ENCODE results near the gene INHBE. TPM values are rescaled to one million over a fixed set of nuclear protein-coding genes. Genes with fewer than 3 reads are reported as not detected.
"Not testable (repeated sequence)": the region's sequence is repeated elsewhere in the genome, so short reads cannot be mapped to it uniquely, and the experiment has no call there.

INHBE gene
- total and polyA plus RNA-seq, 12 donors = 0.01 to 1.2 (median 0.38) TPM; not detected in 5

GRCh38 chr12:57500213-57500612 is 45.1 kb downstream of the INHBE start:
- 96% methylated on average over 11 of the region's 11 CpGs for WGBS, 2 donors
- H3K36me3 ChIP-seq = peaks cover 4 to 100% (median 71%) of the 10 kb centered on the region in 9 donors
- no peaks in the 10 kb centered on the region for H3K9me3 ChIP-seq
- no peak overlapping the region for H3K4me3 ChIP-seq
- TF ChIP-seq CTCF (IDR thresholded peaks at IDR 0.05) = no peak
- DNase-seq = no peak
- intact Hi-C loops (cut with DNase I) = no loop called here
- no peaks in the 10 kb centered on the region for H3K4me1 ChIP-seq
- no peak overlapping the region for H3K27ac ChIP-seq
- no peak for ATAC-seq
- no peaks in the 10 kb centered on the region for H3K27me3 ChIP-seq

- ATAC-seq; H3K27ac ChIP-seq; H3K27me3 ChIP-seq; H3K4me3 ChIP-seq; H3K4me1 ChIP-seq; DNase-seq; H3K9me3 ChIP-seq; intact Hi-C loops (cut with DNase I): not testable (repeated sequence)
- WGBS, 2 donors = 97 to 98% methylated on average over 21 to 22 of the region's 22 CpGs
- H3K36me3 ChIP-seq = peaks cover 6 to 93% (median 72%) of the 10 kb centered on the region in 9 donors
Observed at GRCh38 chr12:57502311-57502969, 47.3 kb downstream of the INHBE start.

GRCh38 chr12:57506541-57506940 is 51.4 kb downstream of the INHBE start:
- H3K4me1 ChIP-seq; intact Hi-C loops (cut with DNase I); ATAC-seq; H3K4me3 ChIP-seq; H3K9me3 ChIP-seq; DNase-seq; H3K27me3 ChIP-seq; H3K27ac ChIP-seq: not testable (repeated sequence)
- peaks cover 0 to 85% (median 45%) of the 10 kb centered on the region in 9 donors for H3K36me3 ChIP-seq
- WGBS, 2 donors = 92 to 99% methylated on average over 4 of the region's 4 CpGs

Other genes starting within 250 kb of the INHBE start
- 1 to 10 TPM in 7 of 10 donors, under 1 TPM in 3; 0.18 to 6.2 (median 2.3) TPM for gene NXPH4, start 238.5 kb upstream of the INHBE start, total RNA-seq
- 1 to 10 TPM in 1 of 2 donors, under 1 TPM in 1; 0.66 to 1.8 TPM for gene NXPH4, start 238.5 kb upstream of the INHBE start, polyA plus RNA-seq
- gene SHMT2, start 225.6 kb upstream of the INHBE start, total RNA-seq = 10 to 100 TPM; 24.4 to 47.6 (median 27.1) TPM
- 10 to 100 TPM; 14.3 to 49.8 TPM for gene SHMT2, start 225.6 kb upstream of the INHBE start, polyA plus RNA-seq
- 1 to 10 TPM in 4 of 10 donors, under 1 TPM in 6; 0.30 to 2.9 (median 0.98) TPM for gene STAC3, start 204.1 kb upstream of the INHBE start, total RNA-seq
- 1 to 10 TPM in 1 of 2 donors, under 1 TPM in 1; 0.81 to 1.7 TPM for gene STAC3, start 204.1 kb upstream of the INHBE start, polyA plus RNA-seq
- gene R3HDM2, start 24.3 kb upstream of the INHBE start, total RNA-seq = 100 to 1,000 TPM in 1 of 10 donors, 10 to 100 TPM in 9; 43.7 to 107 (median 82.9) TPM
- gene R3HDM2, start 24.3 kb upstream of the INHBE start, polyA plus RNA-seq = 10 to 100 TPM; 15.5 to 17.6 TPM
- under 1 TPM in 1 of 10 donors, not detected in 9; 0.13 TPM for gene INHBC, start 20.5 kb upstream of the INHBE start, total RNA-seq
- gene INHBC, start 20.5 kb upstream of the INHBE start, polyA plus RNA-seq = under 1 TPM in 1 of 2 donors, not detected in 1; 0.03 TPM
- 1 to 10 TPM in 2 of 10 donors, under 1 TPM in 8; 0.12 to 1.2 (median 0.63) TPM for gene GLI1, start 4.5 kb downstream of the INHBE start, total RNA-seq
- under 1 TPM; 0.15 to 0.45 TPM for gene GLI1, start 4.5 kb downstream of the INHBE start, polyA plus RNA-seq
- gene ARHGAP9, start 24.6 kb downstream of the INHBE start, total RNA-seq = 10 to 100 TPM in 2 of 10 donors, 1 to 10 TPM in 7, under 1 TPM in 1; 0.83 to 17.7 (median 3.8) TPM
- gene ARHGAP9, start 24.6 kb downstream of the INHBE start, polyA plus RNA-seq = 1 to 10 TPM; 1.8 to 6.7 TPM
- gene MARS1, start 32.8 kb downstream of the INHBE start, total RNA-seq = 100 to 1,000 TPM in 1 of 10 donors, 10 to 100 TPM in 9; 56.7 to 105 (median 72.5) TPM
- gene MARS1, start 32.8 kb downstream of the INHBE start, polyA plus RNA-seq = 100 to 1,000 TPM in 1 of 2 donors, 10 to 100 TPM in 1; 94.7 to 108 TPM
- gene DDIT3, start 65.2 kb downstream of the INHBE start, total RNA-seq = 10 to 100 TPM; 11.2 to 34.1 (median 22.0) TPM
- 100 to 1,000 TPM in 1 of 2 donors, 10 to 100 TPM in 1; 65.2 to 106 TPM for gene DDIT3, start 65.2 kb downstream of the INHBE start, polyA plus RNA-seq
- gene MBD6, start 67.5 kb downstream of the INHBE start, total RNA-seq = 10 to 100 TPM; 22.8 to 46.9 (median 33.5) TPM
- gene MBD6, start 67.5 kb downstream of the INHBE start, polyA plus RNA-seq = 10 to 100 TPM in 1 of 2 donors, 1 to 10 TPM in 1; 8.8 to 35.4 TPM
- 100 to 1,000 TPM in 5 of 10 donors, 10 to 100 TPM in 5; 82.9 to 116 (median 101) TPM for gene DCTN2, start 91.9 kb downstream of the INHBE start, total RNA-seq
- gene DCTN2, start 91.9 kb downstream of the INHBE start, polyA plus RNA-seq = 100 to 1,000 TPM in 1 of 2 donors, 10 to 100 TPM in 1; 45.9 to 174 TPM
- under 1 TPM in 5 of 10 donors, not detected in 5; 0.05 to 0.29 (median 0.07) TPM for gene KIF5A, start 94.7 kb downstream of the INHBE start, total RNA-seq
- gene KIF5A, start 94.7 kb downstream of the INHBE start, polyA plus RNA-seq = under 1 TPM; 0.06 to 0.07 TPM
- gene PIP4K2C, start 135.9 kb downstream of the INHBE start, total RNA-seq = 10 to 100 TPM in 9 of 10 donors, 1 to 10 TPM in 1; 9.6 to 17.2 (median 14.7) TPM
- 10 to 100 TPM in 1 of 2 donors, 1 to 10 TPM in 1; 5.8 to 13.6 TPM for gene PIP4K2C, start 135.9 kb downstream of the INHBE start, polyA plus RNA-seq
- 10 to 100 TPM; 16.9 to 30.2 (median 22.2) TPM for gene DTX3, start 149.5 kb downstream of the INHBE start, total RNA-seq
- 10 to 100 TPM; 20.9 to 58.2 TPM for gene DTX3, start 149.5 kb downstream of the INHBE start, polyA plus RNA-seq
- gene ARHGEF25, start 156.1 kb downstream of the INHBE start, total RNA-seq = 10 to 100 TPM in 3 of 10 donors, 1 to 10 TPM in 7; 5.0 to 17.6 (median 7.5) TPM
- gene ARHGEF25, start 156.1 kb downstream of the INHBE start, polyA plus RNA-seq = 10 to 100 TPM; 13.1 to 49.2 TPM
- 1 to 10 TPM; 2.0 to 9.3 (median 5.5) TPM for gene B4GALNT1, start 177.9 kb downstream of the INHBE start, total RNA-seq
- 1 to 10 TPM; 2.4 to 5.3 TPM for gene B4GALNT1, start 177.9 kb downstream of the INHBE start, polyA plus RNA-seq
- gene OS9, start 238.8 kb downstream of the INHBE start, total RNA-seq = 100 to 1,000 TPM in 7 of 10 donors, 10 to 100 TPM in 3; 84.9 to 181 (median 113) TPM
- gene OS9, start 238.8 kb downstream of the INHBE start, polyA plus RNA-seq = 100 to 1,000 TPM in 1 of 2 donors, 10 to 100 TPM in 1; 96.9 to 173 TPM